H7 (cell line): ENCODE data around the gene NRG2. TPM values are rescaled to one million over a fixed set of nuclear protein-coding genes. Genes with fewer than 3 reads are reported as not detected.
A peak's percentile ranks its signal among the peaks of the same experiment; 100 is the strongest.

Experiments used
- DNase-seq: peaks from one replicate; pipeline ENCODE4 v3.0.0; 2012
- H3K27me3 ChIP-seq: 2 replicates; pipeline ENCODE4 v1.6.0; 2011; ENCODE audit warnings: mild to moderate bottlenecking, low read length; ENCODE audit not compliant: control insufficient read depth, insufficient read depth
- H3K36me3 ChIP-seq: replicated peaks from 2 replicates; pipeline ENCODE4 v1.5.1; 2011; ENCODE audit warnings: low read length; ENCODE audit not compliant: control insufficient read depth, insufficient read depth
- H3K4me3 ChIP-seq: 2 replicates; pipeline ENCODE4 v1.5.1; 2011; ENCODE audit warnings: low read depth, mild to moderate bottlenecking, control low read depth, low read length, moderate library complexity; ENCODE audit not compliant: insufficient read depth
- total RNA-seq: library from RNA; depleted of rRNA; stranded (reverse); fragments of >200 nt; shearing (Covaris generic); gene quantifications from 2 replicates; pipeline ENCODE4 v1.2.3, GENCODE V29; 2014

The NRG2 gene
- total RNA-seq, 1 experiment from 2014 or later = 0.24 TPM

DNA sequence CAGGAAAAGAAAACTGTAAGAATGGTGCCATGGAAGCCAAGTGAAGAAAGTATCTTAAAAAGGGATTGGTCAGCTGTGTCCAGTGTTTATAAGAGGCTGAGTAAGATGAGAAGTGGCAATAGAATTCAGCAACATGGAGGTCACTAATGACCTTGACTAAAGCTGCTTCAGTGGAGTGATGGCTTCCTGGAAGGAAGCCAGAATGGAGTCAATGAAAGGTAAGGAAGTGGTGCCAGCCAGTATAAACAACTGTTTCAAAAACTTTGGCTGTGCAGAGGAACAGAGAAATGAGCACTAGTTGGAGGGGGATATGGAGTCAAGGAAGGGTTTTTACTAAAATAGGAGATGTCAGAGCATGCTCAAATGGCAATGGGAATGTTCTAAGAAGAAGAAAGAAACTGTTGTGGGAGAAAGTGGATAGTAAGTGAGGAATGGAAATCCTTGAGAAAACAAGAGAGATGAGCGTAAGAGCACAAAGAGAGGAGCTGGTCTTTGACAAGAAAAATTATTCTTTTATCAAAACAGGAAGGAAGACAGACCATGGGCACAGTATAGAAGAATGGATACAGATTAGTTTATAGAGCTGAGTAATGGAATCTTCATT is 11.1 kb upstream of the NRG2 start:
- DNase-seq = no peak
- H3K27me3 ChIP-seq = peaks cover 7% of the 10 kb centered on the region; the same call in 1 of the 2 replicates
- H3K4me3 ChIP-seq = no peak overlapping the region
- H3K36me3 ChIP-seq = no peaks in the 10 kb centered on the region

DNA sequence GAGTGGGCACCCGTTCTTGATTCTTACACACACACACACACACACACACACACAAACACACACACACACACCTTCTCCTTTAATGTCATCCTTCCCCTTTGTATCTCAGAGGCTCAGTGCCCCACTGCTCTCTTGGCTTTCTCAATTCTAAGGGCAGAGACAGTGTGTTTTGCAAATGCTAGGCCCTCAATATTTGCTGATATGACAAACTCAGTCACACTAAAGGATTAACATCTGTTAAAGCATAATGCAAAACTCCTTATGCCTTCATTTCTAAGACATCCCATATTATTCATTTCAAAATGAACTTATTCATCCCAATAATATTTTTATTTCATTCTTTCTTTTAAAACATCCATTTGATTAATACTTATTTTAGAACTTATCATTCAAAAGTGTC is 8.9 kb upstream of the NRG2 start:
- Histone ChIP-seq H3K36me3 (no peaks in the 10 kb centered on the region), H3K27me3 (peaks cover 5% of the 10 kb centered on the region; the same call in 1 of the 2 replicates), H3K4me3 (no peak overlapping the region)
- DNase-seq = no peak

DNA sequence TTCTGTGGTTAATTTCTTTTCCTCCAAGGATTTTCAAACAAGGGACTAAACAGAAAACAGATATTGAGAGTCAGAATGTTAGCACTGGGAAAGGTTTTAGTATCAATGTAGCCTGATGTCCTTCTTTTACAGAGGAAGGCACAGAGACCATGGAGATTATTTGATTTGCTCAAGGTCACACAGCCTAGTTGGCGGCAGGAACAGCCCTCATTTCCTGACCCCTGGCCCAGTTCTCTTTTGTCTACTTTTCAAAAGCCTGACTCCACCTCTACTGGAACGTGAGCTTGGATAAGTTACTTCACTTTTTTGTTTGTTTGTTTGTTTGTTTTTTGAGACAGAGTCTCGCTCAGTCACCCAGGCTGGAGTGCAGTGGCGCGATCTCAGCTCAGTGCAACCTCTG is 6.6 kb upstream of the NRG2 start:
- Histone ChIP-seq H3K27me3 (peaks cover 2% of the 10 kb centered on the region), H3K4me3 (no peak overlapping the region), H3K36me3 (no peaks in the 10 kb centered on the region)
- DNase-seq = no peak

DNA sequence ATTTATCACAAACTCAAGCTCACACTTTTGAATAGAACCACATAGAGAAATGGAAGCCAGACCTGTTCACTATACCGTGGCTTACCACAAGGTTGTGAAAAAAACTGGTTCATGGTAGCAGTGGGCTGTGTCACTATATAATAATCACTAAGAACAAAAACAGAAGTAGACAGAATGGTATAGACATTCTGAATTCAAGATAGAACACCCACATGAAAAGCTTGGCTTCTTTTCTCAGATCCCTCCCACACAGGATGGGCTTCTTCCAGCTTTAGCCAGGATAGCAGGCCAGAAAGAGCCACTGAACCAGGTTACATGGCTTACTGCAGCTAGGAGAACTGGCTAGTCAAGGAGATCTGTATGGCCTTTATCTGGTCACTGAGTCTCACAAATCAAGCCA is 6.1 kb upstream of the NRG2 start:
- no peak overlapping the region for H3K4me3 ChIP-seq
- H3K27me3 ChIP-seq = peaks cover 7% of the 10 kb centered on the region
- DNase-seq = no peak
- no peaks in the 10 kb centered on the region for H3K36me3 ChIP-seq

DNA sequence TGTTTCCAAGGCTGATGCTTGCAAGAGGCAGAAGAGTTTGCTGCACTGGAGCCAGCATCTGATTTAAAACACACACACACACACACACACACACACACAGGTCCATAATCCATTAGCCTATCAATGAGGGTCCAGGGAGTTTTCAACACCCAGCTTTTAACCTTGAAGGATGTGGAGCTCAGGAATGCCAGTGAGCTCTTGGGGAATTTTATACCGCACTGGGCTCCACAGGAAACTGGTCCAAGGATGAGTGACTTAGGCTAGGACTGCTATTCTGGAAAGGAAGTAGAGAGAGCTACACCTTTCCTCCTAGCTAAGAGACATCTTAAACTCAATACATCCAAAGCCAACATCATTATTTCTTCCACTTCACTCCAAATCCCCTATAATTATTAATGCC is 942 bp upstream of the NRG2 start:
- Histone ChIP-seq H3K36me3 (no peaks in the 10 kb centered on the region), H3K27me3 (peaks cover 56% of the 10 kb centered on the region), H3K4me3 (no peak overlapping the region)
- DNase-seq = peak; percentile 25

DNA sequence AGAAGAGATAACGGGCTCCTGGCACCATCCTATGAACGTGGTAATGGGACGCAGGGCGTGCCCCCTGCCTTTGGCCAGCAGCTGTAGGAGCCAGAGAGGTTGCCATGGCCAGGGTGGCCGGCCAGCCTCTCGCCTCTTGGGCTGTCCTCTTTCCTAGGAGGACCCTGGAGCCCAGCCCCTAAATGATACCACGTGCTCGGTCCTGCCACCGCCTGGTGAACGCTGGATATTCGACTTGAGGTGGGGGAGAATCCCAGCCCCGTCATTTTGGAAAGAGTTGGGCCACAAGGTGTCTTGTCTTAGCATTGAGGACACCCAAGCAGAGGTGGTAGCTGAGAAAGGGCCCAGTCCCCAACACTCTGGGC is 391 bp upstream of the NRG2 start:
- DNase-seq = peak; percentile 82
- H3K36me3 ChIP-seq = no peaks in the 10 kb centered on the region
- H3K4me3 ChIP-seq = peak overlapping the region; percentile 37
- H3K27me3 ChIP-seq = peaks cover 59% of the 10 kb centered on the region

DNA sequence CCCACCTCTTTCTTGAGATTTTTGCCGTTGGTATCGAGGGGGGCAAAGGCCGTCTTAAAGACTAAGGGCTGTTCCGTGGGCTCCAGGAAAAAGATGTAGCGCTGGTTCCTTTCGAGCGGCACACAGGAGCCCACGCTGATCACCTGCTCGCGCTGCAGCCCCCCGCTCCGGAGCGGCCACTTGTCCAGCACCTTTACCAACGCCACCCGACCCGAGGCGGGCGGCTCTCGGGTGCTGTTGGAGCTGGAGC is 781 bp downstream of the NRG2 start:
- Histone ChIP-seq H3K27me3 (peaks cover 59% of the 10 kb centered on the region), H3K36me3 (no peaks in the 10 kb centered on the region), H3K4me3 (peak overlapping the region; percentile 37)
- no peak for DNase-seq

DNA sequence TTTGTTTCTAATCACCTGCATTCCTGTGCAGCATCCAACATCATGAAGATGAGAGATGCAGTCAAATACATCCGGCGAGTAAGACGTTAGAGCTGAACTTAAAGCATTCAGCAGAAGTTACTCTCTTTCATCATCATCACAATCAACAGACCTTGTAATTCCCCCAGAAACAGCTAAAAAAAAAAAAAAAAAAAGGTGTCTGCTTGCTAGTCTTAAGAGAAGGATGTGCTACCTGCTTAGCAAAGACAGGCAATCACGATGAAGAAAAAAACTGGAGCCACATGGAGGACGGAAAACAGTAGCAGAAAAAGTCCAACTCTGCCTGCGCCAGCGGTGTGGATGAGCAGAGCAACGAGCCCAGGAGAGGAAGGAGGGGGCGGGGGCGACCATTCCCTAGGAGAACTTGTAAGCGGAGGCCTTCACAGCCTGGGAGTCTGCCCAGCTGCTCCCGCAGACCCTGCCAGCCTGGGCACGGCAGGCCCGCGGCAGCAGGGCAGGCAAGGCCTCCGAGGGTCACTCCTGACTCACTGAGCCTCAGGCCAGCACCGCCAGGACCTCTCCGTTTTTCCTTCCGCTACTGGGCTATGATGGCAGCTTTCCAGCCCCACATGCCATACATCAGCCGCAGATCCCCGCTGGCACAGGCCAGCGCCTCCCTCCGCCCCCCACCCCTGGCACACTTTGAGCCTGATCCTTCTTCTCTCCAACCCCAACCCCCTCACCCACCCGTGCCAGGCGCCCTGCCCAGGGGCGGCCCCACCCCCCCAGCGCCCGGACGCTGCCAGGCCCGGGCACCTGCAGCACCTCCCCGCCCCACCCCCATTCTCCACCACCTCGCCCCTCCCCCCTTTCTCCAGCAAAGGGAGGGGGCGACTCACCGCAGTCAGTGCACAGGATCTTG is 1.4 kb downstream of the NRG2 start:
- peak; percentile 79 for DNase-seq
- Histone ChIP-seq H3K27me3 (peaks cover 62% of the 10 kb centered on the region), H3K4me3 (peak overlapping the region; percentile 37; the same call in 1 of the 2 replicates), H3K36me3 (no peaks in the 10 kb centered on the region)

DNA sequence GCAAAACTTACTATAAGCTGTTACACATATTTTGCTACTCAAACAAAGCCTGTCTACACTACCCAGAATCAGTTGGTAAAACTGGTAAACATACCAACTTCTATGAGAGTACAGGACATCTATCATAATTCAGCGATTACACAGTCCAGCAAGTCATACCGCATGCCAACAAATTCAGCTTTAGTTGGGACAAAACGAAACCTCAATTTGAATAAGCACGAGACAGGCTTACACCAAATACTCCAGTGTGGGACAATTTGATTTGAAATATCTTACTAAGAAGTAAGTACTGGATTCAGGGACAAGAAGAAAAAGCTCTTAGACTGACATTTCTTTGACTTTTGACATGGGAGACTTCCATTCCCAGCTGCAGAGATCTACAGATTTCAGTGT is 2.0 kb downstream of the NRG2 start:
- H3K4me3 ChIP-seq = no peak overlapping the region
- H3K36me3 ChIP-seq = no peaks in the 10 kb centered on the region
- no peak for DNase-seq
- peaks cover 62% of the 10 kb centered on the region for H3K27me3 ChIP-seq

DNA sequence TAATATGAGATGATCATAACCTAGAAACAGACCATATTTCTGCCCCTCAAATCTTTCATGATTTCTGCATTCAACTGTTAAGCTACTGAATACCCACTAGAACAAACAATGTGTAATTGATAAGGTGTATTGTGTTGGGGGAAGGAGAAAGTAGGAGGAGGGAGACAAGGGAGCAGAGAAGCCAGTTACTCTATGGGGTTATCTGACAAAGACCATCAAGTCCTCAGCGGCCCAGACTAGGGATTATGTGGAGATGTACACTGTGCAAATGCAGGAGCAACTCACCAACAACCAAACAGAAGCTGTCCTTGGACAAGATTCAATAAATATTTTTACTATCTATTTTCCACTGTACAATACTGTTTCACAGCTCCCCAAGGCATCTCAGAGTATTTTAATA is 2.7 kb downstream of the NRG2 start:
- Histone ChIP-seq H3K27me3 (peaks cover 62% of the 10 kb centered on the region), H3K36me3 (no peaks in the 10 kb centered on the region), H3K4me3 (no peak overlapping the region)
- no peak for DNase-seq

DNA sequence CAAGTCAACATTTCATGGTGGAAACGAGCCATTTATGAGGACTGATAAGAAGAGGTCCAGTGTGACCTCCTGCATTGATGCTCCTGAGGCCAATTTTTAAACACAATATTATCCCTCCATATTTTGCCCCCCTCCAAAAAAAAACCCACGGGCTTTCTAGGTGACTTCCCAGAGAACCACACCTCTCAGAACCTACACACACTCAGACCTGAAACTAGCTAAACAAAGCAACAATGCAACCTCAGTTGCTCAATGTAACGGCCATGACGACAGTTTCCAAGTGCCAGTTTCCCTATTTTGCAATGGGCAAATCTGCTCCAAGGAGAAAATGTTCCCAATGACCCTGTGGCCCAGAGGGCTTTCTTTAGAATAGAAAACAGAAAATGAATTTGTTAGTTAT is 3.5 kb downstream of the NRG2 start:
- Histone ChIP-seq H3K27me3 (peaks cover 59% of the 10 kb centered on the region), H3K4me3 (no peak overlapping the region), H3K36me3 (no peaks in the 10 kb centered on the region)
- no peak for DNase-seq

DNA sequence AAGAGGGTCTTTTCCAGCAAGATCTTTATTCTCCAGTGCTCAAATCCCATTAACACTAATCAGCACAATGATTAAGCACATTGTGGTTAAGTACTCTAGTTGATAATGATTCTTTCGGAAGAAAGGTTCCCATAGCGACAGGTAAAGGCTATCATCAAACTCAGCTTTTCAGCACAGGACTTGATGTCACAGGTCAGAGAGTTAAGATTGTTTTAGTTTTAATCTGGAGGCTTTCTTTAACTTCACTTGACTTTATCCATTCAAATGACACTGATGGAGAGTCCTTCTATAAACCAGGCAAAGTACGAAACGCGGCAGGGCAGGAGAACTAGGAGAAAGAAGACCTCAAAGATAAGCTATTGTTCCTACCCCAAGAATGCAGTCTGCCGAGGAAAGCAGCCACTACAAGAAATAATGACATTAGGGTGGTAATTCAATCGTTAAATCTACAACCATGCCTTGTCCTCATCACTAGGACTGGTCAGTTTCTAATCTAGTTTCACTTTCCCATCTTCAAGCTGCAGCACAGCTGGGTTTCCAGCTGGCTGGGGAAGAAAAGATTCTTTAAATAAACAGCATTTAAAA is 4.6 kb downstream of the NRG2 start:
- Histone ChIP-seq H3K36me3 (no peaks in the 10 kb centered on the region), H3K4me3 (no peak overlapping the region), H3K27me3 (peaks cover 48% of the 10 kb centered on the region)
- peak; percentile 28 for DNase-seq

DNA sequence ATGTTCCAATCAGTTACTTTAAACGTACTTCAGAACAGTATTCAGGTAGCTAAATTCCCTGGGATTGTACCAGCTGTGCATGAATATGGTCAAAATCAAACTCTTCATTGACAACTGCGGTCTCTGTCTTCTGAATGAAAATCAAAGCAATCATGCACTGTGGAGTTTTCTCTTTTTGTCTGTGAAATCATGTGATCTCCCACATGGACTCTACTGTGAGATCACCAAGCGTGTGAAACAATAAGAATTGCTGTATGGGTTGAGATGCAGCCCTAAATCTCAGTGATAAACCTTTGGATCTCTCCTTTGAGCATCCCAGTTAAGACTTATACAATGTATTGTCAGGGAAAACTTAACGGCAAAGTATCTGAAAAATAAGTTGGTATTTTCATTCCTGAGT is 6.1 kb downstream of the NRG2 start:
- Histone ChIP-seq H3K27me3 (peaks cover 34% of the 10 kb centered on the region), H3K4me3 (no peak overlapping the region), H3K36me3 (no peaks in the 10 kb centered on the region)
- DNase-seq = no peak

DNA sequence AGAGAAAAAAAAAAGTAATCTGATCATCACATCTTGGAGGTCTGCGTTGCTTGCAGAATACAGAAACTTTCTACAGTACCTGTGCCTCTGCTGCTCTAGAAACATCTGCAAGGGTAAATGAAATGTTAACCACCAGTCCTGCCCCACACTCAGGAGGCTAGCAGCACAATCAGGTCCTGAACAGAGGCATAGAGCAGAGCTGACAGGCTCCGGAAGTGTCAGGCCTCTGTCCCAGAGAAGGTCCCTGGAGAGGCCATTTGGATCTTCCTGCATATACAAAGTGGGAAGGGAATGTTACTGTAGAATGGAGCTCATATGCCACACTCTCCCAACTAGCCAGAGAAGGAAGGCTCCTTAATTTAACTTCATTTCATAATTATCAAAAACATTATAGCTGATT is 7.2 kb downstream of the NRG2 start:
- Histone ChIP-seq H3K36me3 (no peaks in the 10 kb centered on the region), H3K4me3 (no peak overlapping the region), H3K27me3 (peaks cover 22% of the 10 kb centered on the region)
- DNase-seq = no peak

DNA sequence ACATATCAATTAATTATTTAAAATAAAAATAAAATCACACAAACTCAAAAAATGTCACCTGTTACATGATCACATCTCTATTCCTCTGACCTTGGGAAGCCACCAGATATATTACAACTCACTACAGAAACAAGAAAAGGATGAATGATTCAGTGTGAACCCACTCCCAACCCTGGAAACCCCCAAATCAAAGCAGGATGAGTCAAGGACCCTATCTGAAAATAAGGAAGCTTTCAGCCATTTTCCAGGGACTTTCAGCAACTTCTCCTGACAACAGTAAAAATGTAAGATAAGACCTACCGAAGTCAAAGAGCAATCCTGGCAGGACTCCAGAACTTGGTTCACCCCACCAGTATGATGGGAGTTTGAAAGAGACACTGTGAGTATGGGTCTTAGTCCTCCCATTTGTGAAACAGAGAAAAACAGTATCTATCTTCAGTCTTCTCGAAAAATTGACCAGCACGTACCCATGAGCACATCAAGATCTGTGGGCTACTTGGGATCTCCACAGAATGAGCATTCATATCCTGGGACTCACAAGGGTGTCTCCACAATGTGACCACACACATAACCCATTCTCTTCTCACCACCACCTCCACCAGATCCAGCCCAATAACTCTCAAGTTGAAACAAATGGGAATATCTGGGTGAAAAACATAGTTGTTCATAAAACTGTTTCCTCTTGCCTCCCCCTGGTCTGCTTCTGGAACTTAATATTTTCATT is 9.9 kb downstream of the NRG2 start:
- Histone ChIP-seq H3K27me3 (peaks cover 3% of the 10 kb centered on the region; the same call in 1 of the 2 replicates), H3K36me3 (no peaks in the 10 kb centered on the region), H3K4me3 (no peak overlapping the region)
- no peak for DNase-seq
